Endothelial cell of umbilical vein (primary cell): ENCODE measurements around the gene MICALL2.

ENCODE experiments used
- CTCF ChIP-seq, 2 donors: IDR thresholded peaks; 1 replicate in 1 of 2; 2 replicates in 1 of 2; pipeline ENCODE4 v1.5.1; 2011; ENCODE audit warnings: low read length in 2 of 2, mild to moderate bottlenecking in 2 of 2, moderate library complexity in 2 of 2, control low read depth in 1 of 2, inconsistent platforms in 1 of 2, low read depth in 1 of 2; ENCODE audit not compliant: insufficient read depth in 1 of 2; ENCODE audit errors: extremely low read depth in 1 of 2
- EZH2 ChIP-seq: IDR thresholded peaks from 2 replicates; pipeline ENCODE4 v1.6.1; 2012; ENCODE audit warnings: borderline replicate concordance, low read depth, mild to moderate bottlenecking, moderate library complexity, low read length, inconsistent platforms; ENCODE audit not compliant: severe bottlenecking
- MYC ChIP-seq: IDR thresholded peaks from one replicate; pipeline ENCODE4 v1.6.1; 2011; ENCODE audit warnings: mild to moderate bottlenecking, low read depth, low read length
- POLR2A ChIP-seq: IDR thresholded peaks from 2 replicates; pipeline ENCODE4 v1.6.1; 2012; ENCODE audit warnings: low read depth, mild to moderate bottlenecking, control low read depth, low read length
- POLR2AphosphoS5 ChIP-seq: IDR thresholded peaks from 2 replicates; pipeline ENCODE4 v1.6.1; 2012; ENCODE audit warnings: low read depth, mild to moderate bottlenecking, control low read depth, low read length, moderate library complexity; ENCODE audit not compliant: insufficient read depth

GRCh38 chr7:1388703-1389335, 70.5 kb downstream of the MICALL2 start:
- TF ChIP-seq CTCF (IDR thresholded peaks at IDR 0.05; ENCODE audit: extremely low read depth in 1 of 2, insufficient read depth in 1 of 2, low read depth in 1 of 2, low read length in 2 of 2) (no peak), POLR2A (no peak), MYC (no peak), POLR2AphosphoS5 (no peak), EZH2 (no peak)
